ENCODE data around the gene ADGRL1.

GRCh38 chr19:14136509-14137281 is 69.3 kb downstream of the ADGRL1 start, which contains the start of gene ASF1B:
- TF ChIP-seq CTCF (IDR thresholded peaks at IDR 0.05; ENCODE audit: low read depth, low read length, missing input control) (peak; percentile 95), ZBTB33 (IDR thresholded peaks at IDR 0.05) (no peak), REST (IDR thresholded peaks at IDR 0.05) (peak; percentile 77), NR2F2 (IDR thresholded peaks at IDR 0.05) (no peak)
